ENCODE measurements around the gene CACNA2D3.

DNA sequence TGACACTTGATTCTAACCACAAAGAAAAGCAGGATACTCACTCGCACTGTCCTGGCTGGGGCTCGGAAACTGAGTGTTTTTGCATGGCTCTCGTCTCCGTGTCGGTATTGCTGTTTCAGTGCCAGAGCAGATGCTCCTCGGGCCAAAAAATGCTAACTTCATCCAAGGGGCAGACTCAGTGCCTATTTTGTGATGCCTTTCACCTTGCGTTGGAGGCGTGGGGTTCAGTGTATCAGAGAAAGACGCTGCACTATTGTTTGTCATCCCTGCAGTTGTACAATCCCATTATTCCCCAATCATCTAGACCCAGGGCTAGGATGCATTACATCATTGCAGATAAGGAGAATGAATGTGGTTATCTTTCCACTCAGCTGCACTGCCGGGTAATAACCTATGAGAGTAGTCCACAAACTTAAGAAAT, 1.4 kb downstream of the CACNA2D3 start:
- no peak for TF ChIP-seq FOXM1 (IDR thresholded peaks at IDR 0.05; ENCODE audit: borderline replicate concordance)
- TF ChIP-seq ZNF384 (IDR thresholded peaks at IDR 0.05) = no peak
- no peak for TF ChIP-seq SUZ12 (IDR thresholded peaks at IDR 0.05)
- TF ChIP-seq PKNOX1 (IDR thresholded peaks at IDR 0.05) = no peak
- TF ChIP-seq ARNT (IDR thresholded peaks at IDR 0.05) = no peak
- TF ChIP-seq LEF1 (IDR thresholded peaks at IDR 0.05; ENCODE audit: borderline replicate concordance) = no peak
- no peak for TF ChIP-seq FOXA1 (IDR thresholded peaks at IDR 0.05)
- no peak for TF ChIP-seq FOXK2 (IDR thresholded peaks at IDR 0.05)
- no peak for TF ChIP-seq TARDBP (IDR thresholded peaks at IDR 0.05)
- no peak for TF ChIP-seq NFRKB (IDR thresholded peaks at IDR 0.05)
- TF ChIP-seq ELF4 (IDR thresholded peaks at IDR 0.05) = no peak
- TF ChIP-seq BHLHE40 (IDR thresholded peaks at IDR 0.05; ENCODE audit: borderline replicate concordance) = no peak

All from HEK293T (cell line).